Measurements from ENCODE around the gene COG7.

Gene COG7

DNA sequence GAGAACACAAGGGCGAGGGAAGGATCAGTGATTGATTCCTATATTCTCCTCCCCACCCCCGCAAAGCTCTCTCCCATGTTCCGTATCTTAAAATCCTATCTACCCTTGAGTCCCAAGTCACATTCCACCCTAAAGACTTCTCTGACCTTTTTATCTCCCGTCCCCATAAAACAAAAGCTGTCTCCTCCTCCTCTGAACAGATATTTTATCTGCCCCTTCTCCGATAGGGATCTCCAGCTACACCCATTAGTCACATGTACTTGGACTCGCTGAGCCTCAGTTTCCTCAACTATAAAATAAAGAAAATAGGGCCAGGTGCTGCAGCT lies 44.5 kb upstream of the COG7 start:
- no peak for TF ChIP-seq CTCF (IDR thresholded peaks at IDR 0.05)

GRCh38 chr16:23496821-23497542 lies 44.0 kb upstream of the COG7 start:
- no peak for TF ChIP-seq CTCF (IDR thresholded peaks at IDR 0.05)

DNA sequence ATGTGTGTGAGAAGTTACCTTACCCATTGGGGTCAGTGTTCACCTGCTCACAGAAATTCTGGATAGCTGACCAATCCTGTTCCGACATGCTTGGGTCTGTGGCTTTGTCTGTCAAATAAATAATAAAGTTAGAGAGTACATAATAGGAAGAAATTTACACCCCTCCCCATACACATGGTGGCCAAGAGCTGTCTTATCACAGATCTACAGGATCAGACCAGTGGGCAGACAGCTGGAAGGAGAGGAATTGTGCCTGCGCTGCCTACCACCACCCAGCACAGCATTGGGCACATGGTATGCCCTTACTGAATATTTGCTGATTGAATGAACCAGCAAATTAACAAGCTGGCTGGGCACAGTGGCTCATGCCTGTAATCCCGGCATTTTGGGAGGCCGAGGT lies 42.7 kb upstream of the COG7 start:
- TF ChIP-seq CTCF (IDR thresholded peaks at IDR 0.05): no peak

DNA sequence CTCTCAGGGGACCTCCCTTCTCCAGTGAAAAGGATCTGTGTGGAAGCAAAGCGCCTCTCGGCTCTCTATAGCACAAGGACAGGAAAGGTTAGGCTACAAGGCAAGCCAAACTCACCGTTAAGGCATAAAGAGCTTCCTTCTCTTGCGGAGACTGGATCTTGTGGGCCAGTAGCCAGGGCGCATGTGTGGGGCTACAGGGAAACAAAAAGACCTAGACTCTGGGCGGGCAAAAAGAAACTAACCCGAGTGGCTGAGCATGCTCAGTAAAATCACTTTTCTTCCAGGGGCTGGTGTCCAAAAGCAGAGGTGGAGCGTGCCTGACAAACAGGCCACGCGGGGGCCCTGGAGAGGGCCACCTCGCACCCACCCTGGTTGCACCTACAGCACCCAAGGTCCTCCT lies 41.2 kb upstream of the COG7 start:
- no peak for TF ChIP-seq CTCF (IDR thresholded peaks at IDR 0.05)

DNA sequence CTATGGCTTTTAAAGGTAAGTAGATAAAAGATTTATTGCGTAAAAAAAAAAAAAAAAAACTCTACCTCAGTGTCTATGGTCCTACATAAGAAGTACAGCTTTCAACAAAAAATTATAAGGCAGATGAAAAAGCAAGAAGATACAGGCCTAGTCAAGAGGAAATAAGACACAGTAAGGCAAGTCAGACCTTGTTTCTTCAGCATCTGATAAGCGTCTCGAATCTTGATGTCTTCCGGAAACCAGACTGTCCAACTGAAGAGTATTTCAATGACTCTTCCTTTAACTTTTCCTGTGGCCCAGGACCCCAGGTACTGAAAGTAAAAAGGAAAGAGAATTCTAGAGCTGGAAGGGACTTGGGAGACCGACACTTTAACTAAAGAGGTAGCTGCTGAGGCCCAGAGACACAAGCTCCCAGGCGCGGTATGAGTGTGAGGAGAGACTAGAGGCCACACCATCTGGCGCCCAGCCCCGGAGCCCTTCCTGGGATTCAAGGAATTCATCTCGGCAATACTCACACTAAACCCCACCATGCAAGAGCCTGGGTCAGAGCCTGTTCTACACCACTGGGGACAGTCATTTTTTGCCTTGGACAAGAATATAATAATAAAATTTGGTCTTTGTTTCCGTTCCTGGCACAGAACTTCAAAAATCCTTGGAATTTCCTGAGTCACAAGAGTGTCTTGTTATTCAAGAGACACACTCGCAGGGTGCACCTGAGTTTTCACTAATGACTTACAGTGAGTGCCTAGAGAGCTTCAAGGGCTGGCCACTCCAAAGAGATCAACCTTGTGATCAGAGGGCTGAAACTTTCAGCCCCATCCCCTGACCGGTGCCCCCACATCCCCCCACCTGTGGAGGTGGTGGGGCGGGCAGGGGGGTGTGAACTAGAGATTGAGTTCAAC lies 38.8 kb upstream of the COG7 start:
- TF ChIP-seq CTCF (IDR thresholded peaks at IDR 0.05): no peak

GRCh38 chr16:23486480-23486879 lies 33.5 kb upstream of the COG7 start:
- no peak for TF ChIP-seq CTCF (IDR thresholded peaks at IDR 0.05)

DNA sequence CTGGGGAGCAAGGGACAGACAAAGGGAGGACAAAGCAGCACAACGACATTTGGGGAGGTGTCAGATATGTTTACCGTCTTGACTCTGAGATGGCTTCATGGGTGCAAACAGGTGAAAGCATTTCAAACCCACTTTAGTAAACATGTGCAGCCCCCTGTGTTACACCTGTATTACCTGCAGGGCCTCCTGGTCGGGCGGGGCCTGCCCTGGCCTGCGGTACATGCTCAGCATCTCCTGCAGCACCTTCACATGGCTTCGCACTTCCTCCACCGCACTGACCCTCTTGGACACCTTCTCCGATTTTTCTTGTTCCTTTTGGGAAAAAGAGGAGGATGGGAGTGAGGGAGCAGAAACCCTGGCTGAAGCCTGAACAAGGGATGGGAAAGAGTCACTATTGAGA lies 32.9 kb upstream of the COG7 start:
- TF ChIP-seq CTCF (IDR thresholded peaks at IDR 0.05): no peak
